Neural progenitor cell (in vitro differentiated cells): Measurements from ENCODE around the gene NSMCE4A.

Experiments
- CTCF ChIP-seq: fragments of 200-600 bp; sonication (generic); IDR thresholded peaks from 2 replicates; pipeline ENCODE4 v1.5.1; 2017; ENCODE audit warnings: antibody characterized with exemption, mild to moderate bottlenecking
- EZH2 ChIP-seq: fragments of 200-600 bp; sonication (generic); IDR thresholded peaks from 2 replicates; pipeline ENCODE4 v1.6.1; 2017; ENCODE audit warnings: antibody characterized with exemption, mild to moderate bottlenecking, moderate library complexity
- EZH2phosphoT487 ChIP-seq: fragments of 200-600 bp; sonication (generic); IDR thresholded peaks from 2 replicates; pipeline ENCODE4 v1.6.1; 2017; ENCODE audit warnings: antibody characterized with exemption

- TF ChIP-seq CTCF = no peak
- no peak for TF ChIP-seq EZH2
- no peak for TF ChIP-seq EZH2phosphoT487
Observed at GRCh38 chr10:121999301-121999700, 24.3 kb upstream of the NSMCE4A start.
